H9 (cell line): ENCODE measurements around the gene ICOSLG. TPM values are rescaled to one million over a fixed set of nuclear protein-coding genes. Genes with fewer than 3 reads are reported as not detected.

ENCODE experiments used
- DNase-seq: peaks from one replicate; pipeline ENCODE4 v3.0.0-alpha.2; 2017
- H2AFZ ChIP-seq: one replicate; pipeline ENCODE4 v1.6.1; 2013; ENCODE audit warnings: mild to moderate bottlenecking, low read length, control low read depth, moderate library complexity
- H2AK5ac ChIP-seq: 2 replicates; pipeline ENCODE4 v1.6.1; 2013; ENCODE audit warnings: low read length, control low read depth, mixed read lengths; ENCODE audit not compliant: insufficient read length
- H2BK120ac ChIP-seq: one replicate; pipeline ENCODE4 v1.6.1; 2013; ENCODE audit warnings: low read depth, mild to moderate bottlenecking, low read length, control low read depth, inconsistent platforms; ENCODE audit not compliant: poor library complexity, severe bottlenecking
- H2BK12ac ChIP-seq: 2 replicates; pipeline ENCODE4 v1.6.1; 2013; ENCODE audit warnings: low read length, control low read depth, mixed read lengths, low read depth; ENCODE audit not compliant: insufficient read length
- H2BK15ac ChIP-seq: 2 replicates; pipeline ENCODE4 v1.6.1; 2013; ENCODE audit warnings: low read depth, low read length, control low read depth
- H2BK20ac ChIP-seq: one replicate; pipeline ENCODE4 v1.6.1; 2013; ENCODE audit warnings: low read depth, mild to moderate bottlenecking, low read length, control low read depth, inconsistent platforms; ENCODE audit not compliant: poor library complexity, severe bottlenecking
- H2BK5ac ChIP-seq: 2 replicates; pipeline ENCODE4 v1.6.1; 2013; ENCODE audit warnings: low read length, control low read depth, mixed read lengths; ENCODE audit not compliant: insufficient read length
- H3K14ac ChIP-seq: 2 replicates; pipeline ENCODE4 v1.6.1; 2013; ENCODE audit warnings: low read length, control low read depth; ENCODE audit not compliant: insufficient read depth
- H3K18ac ChIP-seq: 2 replicates; pipeline ENCODE4 v1.6.1; 2013; ENCODE audit warnings: low read depth, mild to moderate bottlenecking, mixed read lengths, low read length, control low read depth; ENCODE audit not compliant: insufficient read length
- H3K23ac ChIP-seq: 2 replicates; pipeline ENCODE4 v1.6.1; 2013; ENCODE audit warnings: low read length, control low read depth, mixed read lengths, low read depth; ENCODE audit not compliant: insufficient read length
- H3K23me2 ChIP-seq: 2 replicates; pipeline ENCODE4 v1.6.1; 2013; ENCODE audit warnings: low read depth, mild to moderate bottlenecking, mixed read lengths, low read length, control low read depth; ENCODE audit not compliant: insufficient read length, poor library complexity, severe bottlenecking
- H3K27ac ChIP-seq: 2 replicates; pipeline ENCODE4 v1.5.1; 2013; ENCODE audit warnings: low read length, control low read depth, mixed read lengths, low read depth; ENCODE audit not compliant: insufficient read length
- H3K27me3 ChIP-seq: 2 replicates; pipeline ENCODE4 v1.6.1; 2013; ENCODE audit warnings: low read length, control low read depth, inconsistent platforms; ENCODE audit not compliant: insufficient read depth
- H3K4ac ChIP-seq: 2 replicates; pipeline ENCODE4 v1.6.1; 2013; ENCODE audit warnings: low read depth, mild to moderate bottlenecking, control low read depth, inconsistent platforms, low read length, moderate library complexity
- H3K4me1 ChIP-seq: 2 replicates; pipeline ENCODE4 v1.6.1; 2013; ENCODE audit warnings: low read length, control low read depth, inconsistent platforms; ENCODE audit not compliant: insufficient read depth
- H3K4me2 ChIP-seq: 2 replicates; pipeline ENCODE4 v1.6.1; 2013; ENCODE audit warnings: low read length, control low read depth, mixed read lengths; ENCODE audit not compliant: insufficient read length, insufficient read depth
- H3K56ac ChIP-seq: 2 replicates; pipeline ENCODE4 v1.6.1; 2013; ENCODE audit warnings: low read depth, mild to moderate bottlenecking, mixed read lengths, low read length, control low read depth; ENCODE audit not compliant: insufficient read length
- H3K79me1 ChIP-seq: 2 replicates; pipeline ENCODE4 v1.6.1; 2013; ENCODE audit warnings: low read depth, mild to moderate bottlenecking, moderate library complexity, low read length, control low read depth, inconsistent platforms; ENCODE audit not compliant: insufficient read depth, poor library complexity, severe bottlenecking
- H3K79me2 ChIP-seq: 2 replicates; pipeline ENCODE4 v1.6.1; 2013; ENCODE audit warnings: low read length, control low read depth, inconsistent platforms; ENCODE audit not compliant: insufficient read depth
- H3K9ac ChIP-seq: 2 replicates; pipeline ENCODE4 v1.6.1; 2013; ENCODE audit warnings: low read length, control low read depth, mixed read lengths; ENCODE audit not compliant: insufficient read length; ENCODE audit errors: extremely low read depth
- H3K9me3 ChIP-seq: one replicate; pipeline ENCODE4 v1.6.1; 2013; ENCODE audit warnings: low read depth, low read length, inconsistent platforms; ENCODE audit not compliant: control insufficient read depth
- H3T11ph ChIP-seq: one replicate; pipeline ENCODE4 v1.6.1; 2013; ENCODE audit warnings: mild to moderate bottlenecking, low read length, control low read depth, inconsistent platforms
- H4K20me1 ChIP-seq: one replicate; pipeline ENCODE4 v1.6.1; 2013; ENCODE audit not compliant: control insufficient read depth, insufficient read length, insufficient read depth
- H4K5ac ChIP-seq: 2 replicates; pipeline ENCODE4 v1.6.1; 2013; ENCODE audit warnings: low read depth, mild to moderate bottlenecking, mixed read lengths, low read length, control low read depth; ENCODE audit not compliant: insufficient read length
- H4K8ac ChIP-seq: replicated peaks from 2 replicates; pipeline ENCODE4 v1.6.1; 2013; ENCODE audit warnings: low read length, control low read depth, mixed read lengths, low read depth; ENCODE audit not compliant: insufficient read length
- H4K91ac ChIP-seq: 2 replicates; pipeline ENCODE4 v1.6.1; 2013; ENCODE audit warnings: low read depth, mild to moderate bottlenecking, moderate library complexity, mixed read lengths, low read length, control low read depth; ENCODE audit not compliant: insufficient read length
- H3K27ac Mint-ChIP-seq, 3 experiments: 2 replicates in 2 of 3; 3 replicates in 1 of 3; pipeline ENCODE4 v1.8.0; 2020 to 2021; ENCODE audit warnings: mixed read lengths in 3 of 3, mild to moderate bottlenecking in 1 of 3, moderate library complexity in 1 of 3
- H3K27me3 Mint-ChIP-seq: 2 replicates; pipeline ENCODE4 v1.8.0; 2021; ENCODE audit warnings: low read depth, mild to moderate bottlenecking, moderate library complexity, mixed read lengths
- H3K36me3 Mint-ChIP-seq, 3 experiments: 2 replicates in 2 of 3; 3 replicates in 1 of 3; pipeline ENCODE4 v1.8.0; 2020 to 2021; ENCODE audit warnings: low read depth in 3 of 3, mixed read lengths in 3 of 3; ENCODE audit not compliant: insufficient read depth in 1 of 3
- H3K4me1 Mint-ChIP-seq, 2 experiments: 2 replicates each; pipeline ENCODE4 v1.8.0; 2020; ENCODE audit warnings: mixed read lengths in 2 of 2
- H3K4me3 Mint-ChIP-seq, 2 experiments: 2 replicates in 1 of 2; 3 replicates in 1 of 2; pipeline ENCODE4 v1.8.0; 2020 to 2021; ENCODE audit warnings: mild to moderate bottlenecking in 2 of 2, mixed read lengths in 2 of 2, moderate library complexity in 1 of 2
- H3K9me3 Mint-ChIP-seq, 2 experiments: 2 replicates in 1 of 2; 3 replicates in 1 of 2; pipeline ENCODE4 v1.8.0; 2020; ENCODE audit warnings: mild to moderate bottlenecking in 2 of 2, mixed read lengths in 2 of 2, moderate library complexity in 1 of 2
- CTCF ChIP-seq: fragments of 200-600 bp; sonication (generic); conservative IDR thresholded peaks from 3 replicates; pipeline ENCODE4 v1.8.0; 2021; ENCODE audit warnings: antibody characterized with exemption, mild to moderate bottlenecking
- WGBS: extraction: QIAGEN DNeasy Blood & Tissue Kit; methylation state at CpG from one replicate; pipeline ENCODE4 v1.1.7; 2013; ENCODE audit warnings: missing lambda C conversion rate, low lambda C conversion rate, mixed read lengths; ENCODE audit not compliant: insufficient read length; ENCODE audit errors: extremely low coverage; 5-methylcytosine and 5-hydroxymethylcytosine counted together
- total RNA-seq: library from RNA; stranded (reverse); gene quantifications from 2 replicates; pipeline ENCODE4 v1.2.1, GENCODE V29; 2021

Gene ICOSLG
- total RNA-seq, 1 experiment from 2014 or later: 6.8 TPM

- no peak overlapping the region for H3T11ph ChIP-seq
- H3K79me1 ChIP-seq: no peaks in the 10 kb centered on the region
- H3K9me3 ChIP-seq: no peaks in the 10 kb centered on the region
- H3K27ac ChIP-seq: no peak overlapping the region
- no peak overlapping the region for H2BK15ac ChIP-seq
- no peak overlapping the region for H3K56ac ChIP-seq
- no peak overlapping the region for H3K14ac ChIP-seq
- no peaks in the 10 kb centered on the region for H4K20me1 ChIP-seq
- WGBS: no CpG with 5 or more reads among the region's 22 CpGs
- Mint-ChIP-seq H3K9me3 (no peaks in the 10 kb centered on the region), H3K4me3 (no peak overlapping the region), H3K4me1 (peaks cover 6 to 7% of the 10 kb centered on the region in 2 experiments), H3K27ac (no peak overlapping the region), H3K27me3 (peaks cover 10% of the 10 kb centered on the region), H3K36me3 (no peaks in the 10 kb centered on the region; a peak in 1 of 7 replicates)
- H3K4ac ChIP-seq: no peak overlapping the region
- no peak overlapping the region for H2BK120ac ChIP-seq
- no peak overlapping the region for H2AK5ac ChIP-seq
- H2BK5ac ChIP-seq: no peak overlapping the region
- H4K91ac ChIP-seq: no peak overlapping the region
- H3K23ac ChIP-seq: no peak overlapping the region
- no peak overlapping the region for H2BK20ac ChIP-seq
- DNase-seq: no peak
- H2AFZ ChIP-seq: no peak overlapping the region
- H3K18ac ChIP-seq: no peak overlapping the region
- no peak overlapping the region for H3K9ac ChIP-seq
- H3K4me1 ChIP-seq: no peaks in the 10 kb centered on the region; the same call in 1 of the 2 replicates
- no peak overlapping the region for H2BK12ac ChIP-seq
- H3K27me3 ChIP-seq: no peaks in the 10 kb centered on the region
- no peak overlapping the region for H4K8ac ChIP-seq
- no peaks in the 10 kb centered on the region for H3K23me2 ChIP-seq
- H3K79me2 ChIP-seq: no peaks in the 10 kb centered on the region
- H4K5ac ChIP-seq: no peak overlapping the region
- no peak overlapping the region for H3K4me2 ChIP-seq
- no peak for TF ChIP-seq CTCF
These were observed 18.5 kb upstream of the ICOSLG start for GRCh38 chr21:44259082-44259705.
